ENCODE data around the gene PARS2. TPM values are rescaled to one million over a fixed set of nuclear protein-coding genes. Genes with fewer than 3 reads are reported as not detected.

The PARS2 gene
- total and polyA plus RNA-seq, 2 experiments from 2014 or later, result 5.9 to 13.6 TPM

DNA sequence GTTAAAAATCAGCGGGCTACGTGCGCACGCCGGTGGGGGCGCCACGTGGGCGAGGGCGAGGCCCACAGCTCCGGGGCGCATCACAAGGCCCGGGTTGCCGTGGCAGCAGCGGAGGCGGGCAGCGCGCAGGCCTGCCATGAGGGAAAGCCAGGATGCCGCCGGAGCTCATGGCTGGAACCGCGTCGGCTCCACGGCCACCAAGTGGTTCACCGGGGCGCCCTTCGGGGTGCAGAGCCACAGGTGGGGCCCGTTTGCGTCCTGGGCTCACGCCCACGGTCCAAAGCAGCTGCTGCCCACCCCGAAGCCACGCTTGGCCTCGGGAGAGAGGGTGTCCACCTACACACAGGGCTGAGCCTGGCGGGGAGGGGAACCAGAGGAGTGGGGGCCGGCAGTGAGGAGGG is 41.7 kb upstream of the PARS2 start (continued):
- no peak for TF ChIP-seq ZNF462 (CRISPR knock-in tag; IDR thresholded peaks at IDR 0.05)
- no peak for TF ChIP-seq STAT1 (IDR thresholded peaks at IDR 0.05; ENCODE audit: unreplicated experiment)

DNA sequence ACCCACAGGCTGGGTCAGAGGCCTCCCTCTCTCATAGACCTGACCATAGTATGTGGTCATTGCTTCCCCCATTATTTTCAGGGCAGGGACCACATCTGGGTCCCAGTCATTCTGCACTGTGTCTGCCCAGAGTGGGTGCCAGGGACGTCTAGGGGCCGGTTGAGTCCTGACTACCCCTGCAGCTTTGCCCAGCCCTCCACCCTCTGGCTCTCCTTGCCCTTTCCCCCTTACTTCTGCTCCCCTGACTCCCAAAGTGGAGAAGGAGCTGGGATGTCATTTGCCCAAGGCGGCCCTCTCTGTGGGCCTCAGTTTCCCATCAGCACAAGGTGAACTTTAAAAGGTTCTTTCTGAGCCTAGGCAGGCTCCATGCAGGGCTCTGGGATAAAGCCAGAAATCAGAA is 41.1 kb upstream of the PARS2 start:
- H3K27ac Mint-ChIP-seq, result no peak overlapping the region
- no peak for TF ChIP-seq ZNF114 (CRISPR knock-in tag; IDR thresholded peaks at IDR 0.05)
- TF ChIP-seq EZH2 (IDR thresholded peaks at IDR 0.05; ENCODE audit: low read depth, unreplicated experiment), result no peak
- no peak for TF ChIP-seq ZNF331 (CRISPR knock-in tag; IDR thresholded peaks at IDR 0.05; ENCODE audit: low read depth)
- TF ChIP-seq JUNB (IDR thresholded peaks at IDR 0.05; ENCODE audit: unreplicated experiment), result no peak
- no peak for TF ChIP-seq CREB1 (CRISPR knock-in tag; IDR thresholded peaks at IDR 0.05; ENCODE audit: low read depth)
- TF ChIP-seq, protein P1, sequence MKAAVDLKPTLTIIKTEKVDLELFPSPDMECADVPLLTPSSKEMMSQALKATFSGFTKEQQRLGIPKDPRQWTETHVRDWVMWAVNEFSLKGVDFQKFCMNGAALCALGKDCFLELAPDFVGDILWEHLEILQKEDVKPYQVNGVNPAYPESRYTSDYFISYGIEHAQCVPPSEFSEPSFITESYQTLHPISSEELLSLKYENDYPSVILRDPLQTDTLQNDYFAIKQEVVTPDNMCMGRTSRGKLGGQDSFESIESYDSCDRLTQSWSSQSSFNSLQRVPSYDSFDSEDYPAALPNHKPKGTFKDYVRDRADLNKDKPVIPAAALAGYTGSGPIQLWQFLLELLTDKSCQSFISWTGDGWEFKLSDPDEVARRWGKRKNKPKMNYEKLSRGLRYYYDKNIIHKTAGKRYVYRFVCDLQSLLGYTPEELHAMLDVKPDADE (IDR thresholded peaks at IDR 0.05), result no peak
- no peak for TF ChIP-seq POLR2AphosphoS5 (IDR thresholded peaks at IDR 0.05; ENCODE audit: low read depth)
- TF ChIP-seq EZH2phosphoT487 (IDR thresholded peaks at IDR 0.05; ENCODE audit: unreplicated experiment), result no peak
- TF ChIP-seq NANOG (IDR thresholded peaks at IDR 0.05; ENCODE audit: borderline replicate concordance), result no peak
- TF ChIP-seq, protein P2, sequence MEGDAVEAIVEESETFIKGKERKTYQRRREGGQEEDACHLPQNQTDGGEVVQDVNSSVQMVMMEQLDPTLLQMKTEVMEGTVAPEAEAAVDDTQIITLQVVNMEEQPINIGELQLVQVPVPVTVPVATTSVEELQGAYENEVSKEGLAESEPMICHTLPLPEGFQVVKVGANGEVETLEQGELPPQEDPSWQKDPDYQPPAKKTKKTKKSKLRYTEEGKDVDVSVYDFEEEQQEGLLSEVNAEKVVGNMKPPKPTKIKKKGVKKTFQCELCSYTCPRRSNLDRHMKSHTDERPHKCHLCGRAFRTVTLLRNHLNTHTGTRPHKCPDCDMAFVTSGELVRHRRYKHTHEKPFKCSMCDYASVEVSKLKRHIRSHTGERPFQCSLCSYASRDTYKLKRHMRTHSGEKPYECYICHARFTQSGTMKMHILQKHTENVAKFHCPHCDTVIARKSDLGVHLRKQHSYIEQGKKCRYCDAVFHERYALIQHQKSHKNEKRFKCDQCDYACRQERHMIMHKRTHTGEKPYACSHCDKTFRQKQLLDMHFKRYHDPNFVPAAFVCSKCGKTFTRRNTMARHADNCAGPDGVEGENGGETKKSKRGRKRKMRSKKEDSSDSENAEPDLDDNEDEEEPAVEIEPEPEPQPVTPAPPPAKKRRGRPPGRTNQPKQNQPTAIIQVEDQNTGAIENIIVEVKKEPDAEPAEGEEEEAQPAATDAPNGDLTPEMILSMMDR (conservative IDR thresholded peaks at IDR 0.05; ENCODE audit: low read depth in 2 of 2), result no peak

More for the DNA sequence above, 41.1 kb upstream of the PARS2 start:
- Histone ChIP-seq H3K4me3 (no peak overlapping the region), H3K27ac (ENCODE audit: low read depth) (no peak overlapping the region), H2AFZ (peak overlapping the region; percentile 28; the same call in 1 of the 2 replicates), H3K4me2 (no peak overlapping the region), H3K36me3 (ENCODE audit: insufficient read depth) (no peaks in the 10 kb centered on the region), H3K4me1 (ENCODE audit: insufficient read depth) (no peaks in the 10 kb centered on the region; the same call in 1 of the 2 replicates), H3K27me3 (ENCODE audit: insufficient read depth) (peaks cover 21% of the 10 kb centered on the region), H3K9me2 (ENCODE audit: insufficient read depth) (no peaks in the 10 kb centered on the region), H4K20me1 (replicated peaks; ENCODE audit: insufficient read depth) (no peaks in the 10 kb centered on the region), H3F3A (replicated peaks; ENCODE audit: low read depth) (0 out of 2 replicates have a peak, but pooled peaks cover 5% of the 10 kb centered on the region), H3K79me2 (replicated peaks; ENCODE audit: insufficient read depth) (no peaks in the 10 kb centered on the region)
- Mint-ChIP-seq H3K4me3 (no peak overlapping the region), H3K9me3 (no peaks in the 10 kb centered on the region), H3K36me3 (ENCODE audit: low read depth) (no peaks in the 10 kb centered on the region; the same call in 2 of the 3 replicates), H3K27me3 (ENCODE audit: insufficient read depth, low read depth, poor library complexity) (peaks cover 11% of the 10 kb centered on the region), H3K4me1 (peaks cover 6% of the 10 kb centered on the region; the same call in 2 of the 3 replicates)
- no peak for DNase-seq (ENCODE audit: low spot score)
- no peak for ATAC-seq

Data from GM23338 (cell line).